NCI-H1930 (cell line): Measurements from ENCODE around the gene VCAN.
A peak's percentile ranks its signal among the peaks of the same experiment; 100 is the strongest.
"Not testable (repeated sequence)": the region's sequence is repeated elsewhere in the genome, so short reads cannot be mapped to it uniquely, and the experiment has no call there.

Experiments used
- DNase-seq, 2 experiments: peaks; one replicate each; lab custom pipeline; 2025; lab: John Stamatoyannopoulos, UW

Gene VCAN

DNA sequence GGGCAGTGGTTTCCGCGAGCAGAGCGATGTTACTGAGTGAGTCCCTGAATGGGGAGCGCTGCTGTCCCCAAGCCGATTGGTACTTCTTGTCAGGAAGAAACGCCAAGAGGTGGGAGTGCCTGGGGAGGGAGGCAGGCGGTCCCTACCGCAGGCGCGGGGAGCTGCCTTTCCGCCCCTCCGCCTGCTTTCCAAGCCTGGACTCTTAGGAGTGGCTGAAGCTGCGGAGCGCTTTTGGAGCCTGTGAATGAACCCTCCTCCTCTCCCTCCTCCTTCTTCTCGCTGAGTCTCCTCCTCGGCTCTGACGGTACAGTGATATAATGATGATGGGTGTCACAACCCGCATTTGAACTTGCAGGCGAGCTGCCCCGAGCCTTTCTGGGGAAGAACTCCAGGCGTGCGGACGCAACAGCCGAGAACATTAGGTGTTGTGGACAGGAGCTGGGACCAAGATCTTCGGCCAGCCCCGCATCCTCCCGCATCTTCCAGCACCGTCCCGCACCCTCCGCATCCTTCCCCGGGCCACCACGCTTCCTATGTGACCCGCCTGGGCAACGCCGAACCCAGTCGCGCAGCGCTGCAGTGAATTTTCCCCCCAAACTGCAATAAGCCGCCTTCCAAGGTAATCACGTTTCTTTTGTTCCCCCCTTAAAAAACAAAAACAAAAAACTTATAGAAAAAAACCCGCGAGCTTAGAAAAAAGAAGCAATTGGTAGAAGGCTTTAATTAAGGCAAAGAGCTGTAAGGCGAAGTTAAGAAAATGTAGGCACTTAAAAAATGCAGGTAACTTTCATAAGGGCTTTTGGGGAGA lies at the start of gene VCAN:
TSS of gene VCAN (plus strand) at position 340 of the 808 bp plus-strand sequence. CDS start 11,775 bp downstream, outside the sequence.
- no peak for DNase-seq

DNA sequence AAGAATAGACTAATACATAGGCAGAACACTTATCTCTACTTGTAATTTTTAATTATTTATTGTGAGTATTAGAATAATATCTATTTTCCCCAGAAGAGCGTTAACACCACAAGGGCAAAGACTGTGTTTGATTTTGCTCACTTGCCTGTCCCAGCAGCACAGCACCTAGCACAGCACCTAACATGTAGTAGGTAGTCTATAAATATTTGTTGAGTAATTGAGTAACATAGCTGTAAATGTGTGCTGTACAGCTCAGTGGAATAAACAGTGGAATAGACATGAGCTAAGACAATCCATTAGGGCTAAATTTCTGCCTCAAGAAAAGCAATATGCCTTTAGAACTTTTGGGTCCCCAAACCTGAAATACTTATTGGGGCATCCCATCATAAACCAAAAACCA lies 49.3 kb upstream of the VCAN start:
- no peak for DNase-seq

DNA sequence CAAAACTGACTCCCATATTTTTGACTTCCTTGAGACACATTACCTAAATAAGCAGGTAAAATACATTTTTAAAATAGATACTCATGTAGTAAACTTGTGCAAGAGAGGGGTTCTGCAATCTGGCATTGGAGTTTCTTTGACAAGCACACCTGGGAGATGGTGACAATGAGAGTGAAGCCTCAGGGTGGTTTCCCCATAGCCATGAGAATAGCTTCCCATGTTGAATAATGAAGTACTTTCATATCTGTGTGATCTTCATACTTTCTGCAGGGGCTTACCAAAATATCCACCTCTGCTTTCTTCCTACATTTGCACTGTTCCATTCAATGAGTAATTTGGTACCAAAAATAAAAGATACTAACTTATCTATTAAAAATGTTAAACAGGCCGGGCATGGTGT lies 44.7 kb upstream of the VCAN start:
- DNase-seq, result no peak

- no peak for DNase-seq
Observed at GRCh38 chr5:83428126-83428525, 43.4 kb upstream of the VCAN start.

DNA sequence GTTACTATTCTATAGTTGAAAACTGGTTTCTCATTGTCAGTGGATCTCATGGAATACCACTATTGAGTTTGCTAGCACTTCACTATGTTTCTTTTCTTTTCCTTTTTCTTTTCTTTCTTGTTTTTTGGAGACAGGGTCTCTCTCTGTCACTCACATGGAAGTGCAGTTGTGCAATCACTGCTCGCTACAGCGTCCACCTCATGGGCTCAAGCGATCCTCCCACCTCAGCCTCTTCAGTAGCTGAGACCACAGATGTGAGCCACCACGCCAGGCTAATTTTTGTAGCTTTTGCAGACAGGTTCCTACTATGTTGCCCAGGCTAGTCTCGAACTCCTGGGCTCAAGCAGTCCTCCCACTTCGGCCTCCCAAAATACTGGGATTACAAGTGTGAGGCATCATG lies 42.7 kb upstream of the VCAN start:
- DNase-seq, result no peak

GRCh38 chr5:83430130-83431010 lies 41.2 kb upstream of the VCAN start:
- DNase-seq, result peak in 1 of 2 experiments; percentile 4

DNA sequence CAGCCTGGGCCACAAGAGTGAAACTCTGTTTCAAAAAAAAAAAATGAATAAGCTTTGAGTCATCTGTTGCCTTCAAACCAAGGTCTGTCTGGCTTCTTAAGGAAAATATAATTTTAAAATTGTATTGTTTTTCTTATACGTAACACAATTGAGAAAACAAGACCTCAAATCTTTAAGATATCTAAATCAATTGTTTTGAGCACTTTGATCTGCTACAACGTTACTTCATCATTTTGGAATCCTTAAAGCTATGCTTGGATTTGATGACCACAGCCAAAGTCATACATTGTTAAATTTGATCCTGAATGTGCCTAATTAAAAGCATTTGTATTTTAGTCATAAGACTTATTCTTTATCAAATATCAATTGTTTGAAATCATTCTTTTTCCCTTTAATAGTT lies 37.7 kb upstream of the VCAN start:
- DNase-seq, result no peak

DNA sequence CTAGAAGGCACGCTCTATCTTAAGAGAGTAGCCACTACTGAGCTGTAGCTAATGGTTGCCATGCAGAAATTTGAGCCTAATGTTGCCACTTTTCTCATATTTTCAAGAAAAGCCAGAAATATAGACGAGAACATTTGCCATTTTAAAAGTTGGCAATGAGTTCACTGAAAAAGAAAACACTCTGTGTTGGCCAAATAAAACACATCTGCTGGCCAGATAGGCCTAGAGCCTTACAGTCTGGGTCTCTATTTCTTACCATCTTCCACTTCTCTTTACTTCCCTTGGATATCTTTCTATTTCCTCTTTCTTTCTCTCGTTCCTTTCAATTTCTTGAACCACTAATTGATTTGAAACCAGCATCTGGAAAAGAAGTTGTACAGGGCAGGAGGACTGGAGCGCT lies 36.6 kb upstream of the VCAN start:
- no peak for DNase-seq

DNA sequence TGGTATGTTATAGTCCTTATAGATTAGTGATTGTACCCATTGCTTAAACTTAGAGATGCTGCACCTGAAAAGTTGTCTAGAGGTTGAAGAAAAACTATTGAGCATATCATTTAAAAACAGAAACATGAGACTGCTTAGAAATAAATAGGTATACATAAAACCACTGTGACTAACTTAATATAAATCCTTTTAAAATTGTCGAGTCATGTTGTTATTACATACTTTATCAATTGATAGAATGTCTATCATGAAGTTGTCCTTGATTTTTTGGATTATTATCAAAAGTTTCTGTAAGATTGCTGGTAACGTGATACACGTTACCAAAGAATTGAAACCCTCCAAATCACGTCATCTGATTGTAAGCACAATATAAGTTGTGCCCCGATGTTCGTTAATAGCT lies 35.3 kb upstream of the VCAN start:
- DNase-seq, result no peak

- not testable (repeated sequence) for DNase-seq
Observed at GRCh38 chr5:83437697-83438096, 33.8 kb upstream of the VCAN start.

- DNase-seq, result no peak
Observed at GRCh38 chr5:83440826-83441225, 30.7 kb upstream of the VCAN start.

- no peak for DNase-seq
Observed at GRCh38 chr5:83441747-83442146, 29.8 kb upstream of the VCAN start.

- no peak for DNase-seq
Observed at GRCh38 chr5:83443534-83443933, 28.0 kb upstream of the VCAN start.

DNA sequence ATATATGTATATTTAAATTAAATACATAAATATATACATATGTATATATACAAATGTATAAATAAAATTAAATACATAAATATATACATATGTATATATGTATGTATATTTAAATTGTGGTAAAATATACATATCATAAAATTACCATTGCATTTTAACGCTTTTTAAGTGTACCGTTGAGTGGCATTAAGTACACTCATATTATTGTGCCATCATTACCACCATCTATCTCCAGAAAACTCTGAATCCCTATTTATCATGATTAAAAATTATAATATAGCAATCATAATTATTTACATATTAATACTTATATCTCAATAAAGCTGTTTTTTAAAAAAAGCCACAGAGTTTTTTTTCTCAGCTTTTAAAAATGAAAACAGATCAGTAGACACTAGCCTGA lies 27.1 kb upstream of the VCAN start:
- DNase-seq, result no peak

DNA sequence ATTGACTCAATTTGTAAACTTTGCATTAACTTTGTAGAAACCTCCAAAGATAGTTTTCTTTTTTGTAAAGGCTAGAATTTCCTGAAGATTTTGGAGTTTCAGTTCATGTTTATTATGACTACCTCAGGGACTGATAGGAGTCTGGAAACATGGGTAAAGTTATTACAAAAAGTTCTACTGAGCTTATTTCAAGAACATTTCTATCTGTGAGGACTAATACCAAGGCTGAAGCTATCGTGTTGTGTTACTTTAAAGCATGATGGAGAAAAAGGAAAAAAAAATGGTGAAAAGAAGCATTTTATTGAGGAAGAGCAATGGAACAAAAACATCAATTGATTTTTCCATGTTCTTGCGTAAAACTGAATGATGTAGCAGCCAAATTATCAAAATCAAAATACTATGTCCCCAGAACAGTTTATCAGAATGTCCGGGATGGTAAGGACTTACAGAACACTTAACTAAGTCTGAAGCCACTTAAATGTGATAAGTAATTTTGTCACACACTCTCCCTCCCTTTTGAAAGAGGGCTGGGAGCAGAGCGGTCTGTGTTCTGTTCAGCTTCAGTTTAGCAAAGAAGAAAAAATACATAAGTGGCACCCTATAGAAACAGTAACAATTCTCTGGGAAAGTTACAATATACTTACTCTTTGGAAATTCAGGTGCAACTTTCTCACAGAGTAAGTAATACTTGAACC lies 25.1 kb upstream of the VCAN start:
- no peak for DNase-seq

DNA sequence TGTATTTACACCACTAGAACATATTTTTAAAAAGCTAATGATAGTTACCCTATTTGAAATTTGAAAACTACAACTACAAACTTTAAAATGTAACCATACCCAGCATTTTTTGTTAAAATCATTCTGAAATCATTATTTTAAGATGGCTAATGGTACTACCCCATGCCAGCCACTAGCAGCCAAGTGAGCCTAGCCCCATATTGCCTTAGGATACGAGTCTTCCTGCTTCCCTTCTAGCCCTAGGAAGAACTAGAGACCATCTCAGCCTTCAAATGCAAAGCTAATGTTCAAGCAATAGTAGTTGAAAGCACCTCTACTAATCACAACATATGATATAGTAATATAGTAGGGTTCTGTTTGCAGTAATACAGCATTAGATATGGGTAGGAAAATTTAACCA lies 24.0 kb upstream of the VCAN start:
- DNase-seq, result no peak

DNA sequence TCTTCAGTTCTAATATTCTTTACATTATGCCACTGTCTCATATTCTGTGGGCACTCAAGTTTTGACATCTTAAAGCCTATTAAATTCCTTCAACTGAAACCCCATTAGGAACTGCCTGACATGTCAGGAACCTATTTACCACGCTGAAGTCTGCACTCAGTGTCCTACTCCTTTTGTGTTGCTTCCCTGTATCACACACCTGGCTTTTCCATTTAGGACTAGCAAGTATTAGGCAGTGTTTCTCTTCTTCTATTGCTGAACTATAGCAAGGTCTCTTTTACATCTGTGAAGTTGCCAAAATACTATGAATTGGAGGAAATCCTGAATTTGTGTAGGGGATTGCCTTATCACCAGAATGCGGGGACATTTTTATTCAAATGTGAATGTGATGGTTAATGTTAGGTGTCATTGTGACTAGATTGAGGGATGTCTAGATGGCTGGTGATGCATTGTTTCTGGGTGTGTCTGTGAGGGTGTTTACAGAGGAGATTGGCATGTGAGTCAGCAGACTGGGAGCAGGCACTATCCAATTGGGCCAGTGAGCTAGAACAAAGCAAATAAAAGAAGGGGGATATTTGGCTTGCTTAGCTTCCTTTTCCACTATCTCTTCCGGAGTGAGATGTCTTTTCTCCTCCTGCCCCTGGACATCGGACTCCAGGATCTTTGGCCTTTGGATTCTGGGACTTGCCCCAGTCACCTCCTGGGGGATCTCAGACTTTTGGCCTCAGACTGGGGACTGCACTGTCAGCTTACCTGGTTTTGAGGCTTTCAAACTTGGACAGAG lies 21.2 kb upstream of the VCAN start:
- no peak for DNase-seq

- no peak for DNase-seq
Observed at GRCh38 chr5:83450967-83451248, 20.6 kb upstream of the VCAN start.

- no peak for DNase-seq
Observed at GRCh38 chr5:83451955-83452354, 19.6 kb upstream of the VCAN start.

DNA sequence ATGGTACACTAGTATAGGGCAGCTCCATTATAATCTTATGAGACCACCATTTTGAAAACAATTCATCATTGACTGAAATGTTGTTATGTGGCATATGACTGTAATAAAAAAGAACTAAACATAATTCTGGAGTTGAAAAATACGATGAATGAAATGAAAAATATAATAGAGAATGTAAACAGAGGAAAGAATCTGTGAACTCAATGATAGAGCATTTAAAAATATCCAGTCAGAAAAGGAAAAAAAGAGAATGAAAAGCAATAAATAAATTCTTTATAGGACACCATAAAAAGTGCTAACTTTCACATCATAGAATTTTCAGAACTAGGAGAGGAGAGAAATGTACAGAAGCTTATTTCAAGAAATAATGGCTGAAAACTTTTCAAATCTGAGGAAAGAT lies 17.6 kb upstream of the VCAN start:
- no peak for DNase-seq

DNA sequence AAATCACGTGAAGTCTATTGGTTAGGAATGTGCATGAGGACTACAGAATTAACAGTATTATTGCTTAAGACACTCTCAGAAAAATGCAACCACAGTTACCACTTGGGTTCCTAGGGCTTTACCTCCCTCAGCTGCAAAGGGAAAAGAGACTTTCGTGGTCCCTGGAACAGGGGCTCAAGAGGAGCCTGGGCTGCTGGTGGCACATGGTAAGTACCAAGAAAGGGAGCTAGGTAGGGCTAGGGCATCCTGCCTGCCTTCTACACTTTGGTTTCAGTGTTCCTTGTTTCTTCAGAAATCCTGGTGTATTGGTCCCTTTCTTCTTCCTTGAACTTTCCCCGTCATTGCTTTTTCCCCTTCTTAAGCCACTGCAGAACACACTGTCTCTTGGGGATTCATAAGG lies 7.3 kb upstream of the VCAN start:
- DNase-seq, result no peak
